H1 (cell line): ENCODE results near the gene PHF8.

Experiments used
- EZH2 ChIP-seq: fragments of 200-600 bp; sonication (generic); IDR thresholded peaks from 2 replicates; pipeline ENCODE4 v1.7.1; 2012; ENCODE audit warnings: low read depth, mild to moderate bottlenecking, moderate library complexity, low read length, inconsistent platforms; ENCODE audit not compliant: severe bottlenecking
- HDAC6 ChIP-seq: IDR thresholded peaks from one replicate; pipeline ENCODE4 v1.7.1; 2012; ENCODE audit warnings: low read depth, mild to moderate bottlenecking, inconsistent platforms, low read length, moderate library complexity
- POLR2A ChIP-seq, 2 experiments: IDR thresholded peaks; 1 replicate in 1 of 2; 2 replicates in 1 of 2; pipeline ENCODE4 v1.6.1; 2011; ENCODE audit warnings: low read depth in 2 of 2, low read length in 2 of 2, mild to moderate bottlenecking in 2 of 2; ENCODE audit errors: control extremely low read depth in 1 of 2
- SP1 ChIP-seq: IDR thresholded peaks from 2 replicates; pipeline ENCODE4 v1.6.1; 2011; ENCODE audit warnings: low read depth, low read length
- SUZ12 ChIP-seq: fragments of 200-600 bp; sonication (generic); IDR thresholded peaks from 2 replicates; pipeline ENCODE4 v1.6.1; 2012; ENCODE audit warnings: mild to moderate bottlenecking, inconsistent platforms, low read length, moderate library complexity, mixed read lengths
- YY1 ChIP-seq: IDR thresholded peaks from 2 replicates; pipeline ENCODE4 v1.6.1; 2011; ENCODE audit warnings: low read depth, mild to moderate bottlenecking, low read length
- TF ChIP-seq, protein P1 (sequence below), 3 experiments: IDR thresholded peaks; 1 replicate in 2 of 3; 2 replicates in 1 of 3; pipeline versions ENCODE4 v1.5.1 to v1.6.1; 2011; ENCODE audit warnings: low read length in 3 of 3, mild to moderate bottlenecking in 3 of 3, inconsistent platforms in 2 of 3, low read depth in 1 of 3, moderate library complexity in 1 of 3; ENCODE audit not compliant: insufficient read depth in 1 of 3; ENCODE audit errors: control extremely low read depth in 1 of 3

DNA sequence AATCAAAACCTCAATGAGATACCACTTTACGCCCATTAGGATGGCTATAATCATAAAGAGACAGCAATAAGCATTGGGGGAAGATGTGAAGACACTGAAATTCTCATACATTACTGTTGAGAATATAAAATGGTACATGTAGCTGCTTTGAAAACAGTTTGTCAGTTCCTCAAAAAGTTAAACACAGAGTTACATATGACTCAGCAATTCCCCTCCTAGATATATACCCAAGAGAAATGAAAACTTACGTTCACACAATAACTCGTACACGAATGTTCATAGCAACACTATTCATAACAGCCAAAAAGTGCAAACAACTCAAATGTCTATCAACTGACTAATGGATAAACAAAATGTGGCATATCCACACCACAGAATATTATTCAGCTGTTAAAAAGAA lies 36.6 kb downstream of the PHF8 start:
- TF ChIP-seq EZH2 (no peak), POLR2A (IDR thresholded peaks at IDR 0.05; ENCODE audit: control extremely low read depth in 1 of 2, low read depth in 2 of 2, low read length in 2 of 2) (no peak), YY1 (no peak), HDAC6 (no peak), SUZ12 (no peak), SP1 (no peak)
- TF ChIP-seq, protein P1, sequence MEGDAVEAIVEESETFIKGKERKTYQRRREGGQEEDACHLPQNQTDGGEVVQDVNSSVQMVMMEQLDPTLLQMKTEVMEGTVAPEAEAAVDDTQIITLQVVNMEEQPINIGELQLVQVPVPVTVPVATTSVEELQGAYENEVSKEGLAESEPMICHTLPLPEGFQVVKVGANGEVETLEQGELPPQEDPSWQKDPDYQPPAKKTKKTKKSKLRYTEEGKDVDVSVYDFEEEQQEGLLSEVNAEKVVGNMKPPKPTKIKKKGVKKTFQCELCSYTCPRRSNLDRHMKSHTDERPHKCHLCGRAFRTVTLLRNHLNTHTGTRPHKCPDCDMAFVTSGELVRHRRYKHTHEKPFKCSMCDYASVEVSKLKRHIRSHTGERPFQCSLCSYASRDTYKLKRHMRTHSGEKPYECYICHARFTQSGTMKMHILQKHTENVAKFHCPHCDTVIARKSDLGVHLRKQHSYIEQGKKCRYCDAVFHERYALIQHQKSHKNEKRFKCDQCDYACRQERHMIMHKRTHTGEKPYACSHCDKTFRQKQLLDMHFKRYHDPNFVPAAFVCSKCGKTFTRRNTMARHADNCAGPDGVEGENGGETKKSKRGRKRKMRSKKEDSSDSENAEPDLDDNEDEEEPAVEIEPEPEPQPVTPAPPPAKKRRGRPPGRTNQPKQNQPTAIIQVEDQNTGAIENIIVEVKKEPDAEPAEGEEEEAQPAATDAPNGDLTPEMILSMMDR (IDR thresholded peaks at IDR 0.05; ENCODE audit: control extremely low read depth in 1 of 3, insufficient read depth in 1 of 3, low read depth in 1 of 3, low read length in 3 of 3), result no peak
